Tibial nerve (tissue), 4 donors: ENCODE measurements around the gene ST6GALNAC1. TPM values are rescaled to one million over a fixed set of nuclear protein-coding genes. Genes with fewer than 3 reads are reported as not detected.

Experiments used
- DNase-seq, 2 donors: peaks; one replicate each; pipeline ENCODE4 v3.0.0-alpha.2; 2019; ENCODE audit warnings: low spot score in 2 of 2
- H3K27ac ChIP-seq, 4 donors: fragments of 200-600 bp; sonication (generic) in 3 of 4; one replicate each; pipeline ENCODE4 v1.5.1; 2017 to 2019; ENCODE audit warnings: mild to moderate bottlenecking in 1 of 4
- H3K27me3 ChIP-seq, 2 donors: fragments of 200-600 bp; sonication (generic) in 1 of 2; one replicate each; pipeline versions ENCODE4 v1.5.1 to v1.6.0; 2017 to 2019
- H3K36me3 ChIP-seq, 3 donors: fragments of 200-600 bp; sonication (generic); one replicate each; pipeline ENCODE4 v1.5.1; 2018 to 2019
- H3K4me1 ChIP-seq, 4 donors: fragments of 200-600 bp; sonication (generic) in 3 of 4; one replicate each; pipeline ENCODE4 v1.5.1; 2017 to 2019
- H3K4me3 ChIP-seq, 4 donors: fragments of 200-600 bp; sonication (generic) in 3 of 4; one replicate each; pipeline ENCODE4 v1.5.1; 2017 to 2019; ENCODE audit warnings: mild to moderate bottlenecking in 1 of 4, moderate library complexity in 1 of 4
- H3K9me3 ChIP-seq, 4 donors: fragments of 200-600 bp; sonication (generic) in 3 of 4; one replicate each; pipeline ENCODE4 v1.5.1; 2017 to 2019
- CTCF ChIP-seq, 5 experiments: fragments of 200-600 bp in 3 of 5; fragments of 450-650 bp in 2 of 5; sonication (generic) in 3 of 5; IDR thresholded peaks; one replicate each; pipeline ENCODE4 v1.5.1; 2016 to 2019; ENCODE audit warnings: antibody characterized with exemption in 5 of 5, mild to moderate bottlenecking in 3 of 5, moderate library complexity in 2 of 5
- EP300 ChIP-seq, 2 donors: sonication (generic); formaldehyde crosslinking; IDR thresholded peaks; one replicate each; pipeline ENCODE4 v1.6.1; 2017; ENCODE audit warnings: antibody characterized with exemption in 2 of 2, mild to moderate bottlenecking in 1 of 2
- POLR2A ChIP-seq, 2 donors: fragments of 450-650 bp; IDR thresholded peaks; one replicate each; pipeline ENCODE4 v1.6.1; 2017; ENCODE audit warnings: antibody characterized with exemption in 2 of 2, mild to moderate bottlenecking in 2 of 2, moderate library complexity in 2 of 2
- WGBS, 2 donors: methylation state at CpG; one replicate each; pipeline ENCODE4 v1.1.5; 2018; 5-methylcytosine and 5-hydroxymethylcytosine counted together
- total RNA-seq, 4 donors: library from RNA; depleted of rRNA; stranded (reverse); fragments of >200 nt; gene quantifications; one replicate each; pipeline ENCODE4 v1.1.0, GENCODE V29; 2016

The ST6GALNAC1 gene
- total RNA-seq, 4 donors from 2014 or later: 2.4 to 13.8 (median 7.4) TPM

- Histone ChIP-seq H3K27me3 (no peaks in the 10 kb centered on the region), H3K4me3 (peak overlapping the region; percentile 36 to 64 (median 50)), H3K36me3 (peaks cover 0 to 17% (median 0%) of the 10 kb centered on the region in 3 donors), H3K27ac (peak overlapping the region; percentile 44 to 90 (median 80)), H3K9me3 (no peaks in the 10 kb centered on the region), H3K4me1 (peaks cover 0 to 15% (median 6%) of the 10 kb centered on the region in 4 donors)
- peak in 1 of 5 experiments; percentile 42 for TF ChIP-seq CTCF (IDR thresholded peaks at IDR 0.05)
- TF ChIP-seq POLR2A (IDR thresholded peaks at IDR 0.05): peak; percentile 46 to 53
- peak; percentile 8 to 47 for TF ChIP-seq EP300 (IDR thresholded peaks at IDR 0.05)
- DNase-seq: no peak
- 0 to 1% methylated on average over 19 of the region's 19 CpGs for WGBS, 2 donors
These were observed 28.3 kb upstream of the ST6GALNAC1 start for GRCh38 chr17:76671912-76672262.

GRCh38 chr17:76671123-76671911 is 27.8 kb upstream of the ST6GALNAC1 start:
- WGBS, 2 donors: 11 to 17% methylated on average over 29 to 31 of the region's 32 CpGs
- peaks cover 0 to 15% (median 6%) of the 10 kb centered on the region in 4 donors for H3K4me1 ChIP-seq
- peak; percentile 99 to 100 for DNase-seq
- H3K9me3 ChIP-seq: no peaks in the 10 kb centered on the region
- peaks cover 0 to 12% (median 0%) of the 10 kb centered on the region in 3 donors for H3K36me3 ChIP-seq
- H3K27ac ChIP-seq: peak overlapping the region; percentile 63 to 90 (median 82)
- H3K27me3 ChIP-seq: no peaks in the 10 kb centered on the region
- peak overlapping the region; percentile 36 to 64 (median 50) for H3K4me3 ChIP-seq
- TF ChIP-seq POLR2A (IDR thresholded peaks at IDR 0.05) (no peak), CTCF (IDR thresholded peaks at IDR 0.05) (peak in 1 of 5 experiments; percentile 63), EP300 (IDR thresholded peaks at IDR 0.05) (peak; percentile 78)

- 52 to 61% methylated on average over 9 of the region's 9 CpGs for WGBS, 2 donors
- no peaks in the 10 kb centered on the region for H3K27me3 ChIP-seq
- no peaks in the 10 kb centered on the region for H3K9me3 ChIP-seq
- H3K27ac ChIP-seq: peak overlapping the region in 3 of 4 donors; percentile 80 to 90 (median 83)
- H3K4me1 ChIP-seq: peaks cover 0 to 15% (median 6%) of the 10 kb centered on the region in 4 donors
- DNase-seq: no peak
- no peak for TF ChIP-seq POLR2A (IDR thresholded peaks at IDR 0.05)
- H3K36me3 ChIP-seq: peaks cover 0 to 8% (median 0%) of the 10 kb centered on the region in 3 donors
- H3K4me3 ChIP-seq: no peak overlapping the region
These were observed 27.2 kb upstream of the ST6GALNAC1 start for GRCh38 chr17:76670718-76671122.

- Histone ChIP-seq H3K4me3 (no peak overlapping the region), H3K27me3 (no peaks in the 10 kb centered on the region), H3K36me3 (peaks cover 0 to 4% (median 0%) of the 10 kb centered on the region in 3 donors), H3K4me1 (peaks cover 0 to 15% (median 6%) of the 10 kb centered on the region in 4 donors), H3K9me3 (no peaks in the 10 kb centered on the region), H3K27ac (peak overlapping the region in 1 of 4 donors; percentile 80)
- no peak for DNase-seq
- 90 to 93% methylated on average over 9 of the region's 9 CpGs for WGBS, 2 donors
- no peak for TF ChIP-seq POLR2A (IDR thresholded peaks at IDR 0.05)
- no peak for TF ChIP-seq EP300 (IDR thresholded peaks at IDR 0.05)
- no peak for TF ChIP-seq CTCF (IDR thresholded peaks at IDR 0.05)
These were observed 26.6 kb upstream of the ST6GALNAC1 start for GRCh38 chr17:76670020-76670717.

- H3K4me1 ChIP-seq: peaks cover 0 to 15% (median 6%) of the 10 kb centered on the region in 4 donors
- H3K4me3 ChIP-seq: no peak overlapping the region
- WGBS, 2 donors: 70 to 74% methylated on average over 14 of the region's 14 CpGs
- H3K27ac ChIP-seq: no peak overlapping the region
- DNase-seq: no peak
- H3K9me3 ChIP-seq: no peaks in the 10 kb centered on the region
- H3K27me3 ChIP-seq: no peaks in the 10 kb centered on the region
- TF ChIP-seq POLR2A (IDR thresholded peaks at IDR 0.05) (no peak), EP300 (IDR thresholded peaks at IDR 0.05) (no peak), CTCF (IDR thresholded peaks at IDR 0.05) (no peak)
- H3K36me3 ChIP-seq: no peaks in the 10 kb centered on the region
These were observed 24.4 kb upstream of the ST6GALNAC1 start for GRCh38 chr17:76667786-76668453.
